MM.1S (cell line): ENCODE results near the gene NPR3.

ENCODE experiments used
- DNase-seq: peaks from one replicate; pipeline ENCODE4 v3.0.0-alpha.2; 2015
- H2AFZ ChIP-seq: fragments of 300-600 bp; sonication (generic); 2 replicates; pipeline ENCODE4 v1.6.0; 2016; ENCODE audit warnings: antibody characterized with exemption, low read length
- H3F3A ChIP-seq: fragments of 300-600 bp; sonication (generic); 2 replicates; pipeline ENCODE4 v1.6.1; 2016; ENCODE audit warnings: mild to moderate bottlenecking, antibody characterized with exemption, low read length, moderate library complexity, mixed read lengths; ENCODE audit not compliant: insufficient read depth
- H3K27ac ChIP-seq: fragments of 300-600 bp; sonication (generic); 2 replicates; pipeline ENCODE4 v1.5.1; 2016; ENCODE audit warnings: mild to moderate bottlenecking, low read length
- H3K27me3 ChIP-seq: fragments of 300-600 bp; sonication (generic); replicated peaks from 2 replicates; pipeline ENCODE4 v1.6.0; 2016; ENCODE audit warnings: low read length; ENCODE audit not compliant: insufficient read depth
- H3K36me3 ChIP-seq: fragments of 300-600 bp; sonication (generic); replicated peaks from 2 replicates; pipeline ENCODE4 v1.6.1; 2016; ENCODE audit warnings: mild to moderate bottlenecking, low read length, mixed read lengths; ENCODE audit not compliant: insufficient read depth
- H3K4me1 ChIP-seq: fragments of 300-600 bp; sonication (generic); 2 replicates; pipeline ENCODE4 v1.6.1; 2016; ENCODE audit warnings: low read length, mixed read lengths
- H3K4me2 ChIP-seq: fragments of 300-600 bp; sonication (generic); 2 replicates; pipeline ENCODE4 v1.6.0; 2016; ENCODE audit warnings: low read depth, low read length
- H3K4me3 ChIP-seq: fragments of 300-600 bp; sonication (generic); 2 replicates; pipeline ENCODE4 v1.5.1; 2016; ENCODE audit warnings: low read length, mixed read lengths
- H3K79me2 ChIP-seq: fragments of 300-600 bp; sonication (generic); 2 replicates; pipeline ENCODE4 v1.6.1; 2016; ENCODE audit warnings: mixed run types, low read length, mixed read lengths
- H3K9ac ChIP-seq: fragments of 300-600 bp; sonication (generic); 2 replicates; pipeline ENCODE4 v1.6.1; 2016; ENCODE audit warnings: low read length, mixed read lengths
- H3K9me2 ChIP-seq: fragments of 300-600 bp; sonication (generic); replicated peaks from 2 replicates; pipeline ENCODE4 v1.6.1; 2016; ENCODE audit warnings: mild to moderate bottlenecking, low read length, mixed read lengths; ENCODE audit not compliant: insufficient read depth
- H3K9me3 ChIP-seq: fragments of 300-600 bp; sonication (generic); replicated peaks from 2 replicates; pipeline ENCODE4 v1.6.1; 2016; ENCODE audit warnings: mild to moderate bottlenecking, low read length, mixed read lengths; ENCODE audit not compliant: insufficient read depth
- H4K20me1 ChIP-seq: fragments of 300-600 bp; sonication (generic); 2 replicates; pipeline ENCODE4 v1.6.1; 2016; ENCODE audit warnings: mild to moderate bottlenecking, low read length, moderate library complexity, mixed read lengths; ENCODE audit not compliant: insufficient read depth
- EZH2 ChIP-seq: fragments of 300-600 bp; sonication (generic); optimal IDR thresholded peaks from 2 replicates; pipeline ENCODE3; 2017; ENCODE audit warnings: low read depth, mild to moderate bottlenecking, antibody characterized with exemption, low read length, mixed read lengths
- EZH2phosphoT487 ChIP-seq: fragments of 300-600 bp; sonication (generic); IDR thresholded peaks from 2 replicates; pipeline ENCODE4 v1.6.1; 2018; ENCODE audit warnings: antibody characterized with exemption, low read length
- TF ChIP-seq, protein P1 (sequence below): fragments of 300-600 bp; sonication (generic); IDR thresholded peaks from 2 replicates; pipeline ENCODE4 v1.5.1; 2016; ENCODE audit warnings: antibody characterized with exemption, low read length, mixed read lengths

Gene NPR3

DNA sequence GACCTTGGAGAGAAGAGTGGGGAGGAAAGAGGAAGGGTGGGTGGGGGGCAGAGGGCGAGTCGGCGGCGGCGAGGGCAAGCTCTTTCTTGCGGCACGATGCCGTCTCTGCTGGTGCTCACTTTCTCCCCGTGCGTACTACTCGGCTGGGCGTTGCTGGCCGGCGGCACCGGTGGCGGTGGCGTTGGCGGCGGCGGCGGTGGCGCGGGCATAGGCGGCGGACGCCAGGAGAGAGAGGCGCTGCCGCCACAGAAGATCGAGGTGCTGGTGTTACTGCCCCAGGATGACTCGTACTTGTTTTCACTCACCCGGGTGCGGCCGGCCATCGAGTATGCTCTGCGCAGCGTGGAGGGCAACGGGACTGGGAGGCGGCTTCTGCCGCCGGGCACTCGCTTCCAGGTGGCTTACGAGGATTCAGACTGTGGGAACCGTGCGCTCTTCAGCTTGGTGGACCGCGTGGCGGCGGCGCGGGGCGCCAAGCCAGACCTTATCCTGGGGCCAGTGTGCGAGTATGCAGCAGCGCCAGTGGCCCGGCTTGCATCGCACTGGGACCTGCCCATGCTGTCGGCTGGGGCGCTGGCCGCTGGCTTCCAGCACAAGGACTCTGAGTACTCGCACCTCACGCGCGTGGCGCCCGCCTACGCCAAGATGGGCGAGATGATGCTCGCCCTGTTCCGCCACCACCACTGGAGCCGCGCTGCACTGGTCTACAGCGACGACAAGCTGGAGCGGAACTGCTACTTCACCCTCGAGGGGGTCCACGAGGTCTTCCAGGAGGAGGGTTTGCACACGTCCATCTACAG lies 760 bp downstream of the NPR3 start:
- Histone ChIP-seq H3K4me1 (no peaks in the 10 kb centered on the region), H4K20me1 (no peaks in the 10 kb centered on the region), H3K36me3 (no peaks in the 10 kb centered on the region), H3K9me3 (no peaks in the 10 kb centered on the region), H3F3A (no peaks in the 10 kb centered on the region), H3K4me2 (no peak overlapping the region), H3K4me3 (no peak overlapping the region), H3K9me2 (no peaks in the 10 kb centered on the region), H3K27ac (no peak overlapping the region), H3K79me2 (no peaks in the 10 kb centered on the region), H3K9ac (no peak overlapping the region), H3K27me3 (no peaks in the 10 kb centered on the region; the same call in 1 of the 2 replicates), H2AFZ (no peak overlapping the region)
- no peak for DNase-seq
- TF ChIP-seq EZH2phosphoT487 (no peak), EZH2 (no peak)

DNA sequence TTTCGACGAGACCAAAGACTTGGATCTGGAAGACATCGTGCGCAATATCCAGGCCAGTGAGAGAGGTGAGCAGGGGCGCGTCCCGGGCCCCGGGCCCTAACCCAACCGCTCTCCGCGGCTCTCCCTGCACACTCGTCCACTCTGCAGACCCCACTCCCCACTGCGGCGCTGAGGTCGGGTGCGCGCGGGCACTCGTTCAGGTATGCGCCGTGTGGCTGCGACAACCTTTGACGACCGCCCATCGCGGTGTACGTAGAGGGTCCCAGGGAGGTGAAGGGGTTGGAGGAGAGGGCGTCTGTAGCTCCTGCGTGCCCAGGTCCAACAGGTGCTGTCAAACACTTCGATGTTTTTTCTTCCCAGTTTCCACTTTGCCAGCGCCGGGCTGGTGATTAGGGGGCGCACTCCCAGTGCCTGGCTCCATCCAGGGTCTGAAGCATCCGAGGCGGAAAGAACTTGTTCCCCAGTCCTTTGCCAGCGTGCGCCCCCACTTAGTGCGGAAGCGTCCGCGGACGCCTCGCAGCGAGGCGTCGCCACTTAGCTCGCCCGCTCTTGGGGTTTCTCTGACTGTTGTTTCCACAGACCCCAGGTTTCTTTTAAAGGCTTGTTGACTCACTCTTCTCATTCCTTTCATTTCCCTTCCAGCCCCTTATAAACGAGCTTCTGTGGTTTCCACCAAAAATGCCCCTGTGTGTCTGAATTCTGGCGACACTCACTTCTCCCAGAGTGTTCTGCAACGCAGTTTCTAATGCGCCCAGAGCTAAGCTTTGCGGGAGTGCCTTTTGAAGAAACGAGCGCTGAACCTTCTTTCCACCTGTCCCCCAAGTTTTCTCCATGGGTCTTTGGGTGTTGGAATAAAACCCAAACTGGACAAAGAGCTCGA lies 1.6 kb downstream of the NPR3 start:
- no peaks in the 10 kb centered on the region; the same call in 1 of the 2 replicates for H3K27me3 ChIP-seq
- H3K9me3 ChIP-seq, result no peaks in the 10 kb centered on the region
- H3K4me3 ChIP-seq, result no peak overlapping the region
- H4K20me1 ChIP-seq, result no peaks in the 10 kb centered on the region
- TF ChIP-seq, protein P1, sequence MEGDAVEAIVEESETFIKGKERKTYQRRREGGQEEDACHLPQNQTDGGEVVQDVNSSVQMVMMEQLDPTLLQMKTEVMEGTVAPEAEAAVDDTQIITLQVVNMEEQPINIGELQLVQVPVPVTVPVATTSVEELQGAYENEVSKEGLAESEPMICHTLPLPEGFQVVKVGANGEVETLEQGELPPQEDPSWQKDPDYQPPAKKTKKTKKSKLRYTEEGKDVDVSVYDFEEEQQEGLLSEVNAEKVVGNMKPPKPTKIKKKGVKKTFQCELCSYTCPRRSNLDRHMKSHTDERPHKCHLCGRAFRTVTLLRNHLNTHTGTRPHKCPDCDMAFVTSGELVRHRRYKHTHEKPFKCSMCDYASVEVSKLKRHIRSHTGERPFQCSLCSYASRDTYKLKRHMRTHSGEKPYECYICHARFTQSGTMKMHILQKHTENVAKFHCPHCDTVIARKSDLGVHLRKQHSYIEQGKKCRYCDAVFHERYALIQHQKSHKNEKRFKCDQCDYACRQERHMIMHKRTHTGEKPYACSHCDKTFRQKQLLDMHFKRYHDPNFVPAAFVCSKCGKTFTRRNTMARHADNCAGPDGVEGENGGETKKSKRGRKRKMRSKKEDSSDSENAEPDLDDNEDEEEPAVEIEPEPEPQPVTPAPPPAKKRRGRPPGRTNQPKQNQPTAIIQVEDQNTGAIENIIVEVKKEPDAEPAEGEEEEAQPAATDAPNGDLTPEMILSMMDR, result no peak
- TF ChIP-seq EZH2, result no peak
- TF ChIP-seq EZH2phosphoT487, result no peak
- H3F3A ChIP-seq, result no peaks in the 10 kb centered on the region
- H3K27ac ChIP-seq, result no peak overlapping the region
- H3K9ac ChIP-seq, result no peak overlapping the region
- no peak overlapping the region for H3K4me2 ChIP-seq
- H3K79me2 ChIP-seq, result no peaks in the 10 kb centered on the region
- H3K36me3 ChIP-seq, result no peaks in the 10 kb centered on the region
- DNase-seq, result no peak
- no peak overlapping the region for H2AFZ ChIP-seq
- H3K9me2 ChIP-seq, result no peaks in the 10 kb centered on the region
- no peaks in the 10 kb centered on the region for H3K4me1 ChIP-seq

DNA sequence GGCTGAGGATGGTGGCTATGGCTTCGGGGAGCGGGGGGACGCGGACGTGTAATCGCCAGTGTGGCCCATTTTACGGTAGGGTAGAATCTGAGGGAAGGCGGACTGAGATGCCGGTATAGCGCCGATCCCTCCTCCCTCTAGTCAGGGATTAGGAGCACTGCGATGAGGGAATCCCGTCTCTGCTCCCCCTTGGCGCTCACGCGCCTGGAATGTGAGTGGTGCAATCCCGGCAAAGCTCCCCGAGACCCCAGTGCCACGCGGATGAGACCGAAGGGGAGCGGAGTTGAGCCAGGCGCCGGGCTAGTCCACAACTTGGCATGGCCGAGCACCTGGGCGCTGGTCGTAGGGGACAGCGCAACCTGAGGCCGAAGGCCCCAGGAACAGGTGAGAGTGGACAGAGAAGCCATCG lies 2.2 kb downstream of the NPR3 start:
- Histone ChIP-seq H3K79me2 (no peaks in the 10 kb centered on the region), H3K36me3 (no peaks in the 10 kb centered on the region), H3K4me2 (no peak overlapping the region), H3K4me1 (no peaks in the 10 kb centered on the region), H3K9ac (no peak overlapping the region), H3F3A (no peaks in the 10 kb centered on the region), H3K27me3 (no peaks in the 10 kb centered on the region; the same call in 1 of the 2 replicates), H2AFZ (no peak overlapping the region), H3K4me3 (no peak overlapping the region), H3K9me3 (no peaks in the 10 kb centered on the region), H3K27ac (no peak overlapping the region), H4K20me1 (no peaks in the 10 kb centered on the region), H3K9me2 (no peaks in the 10 kb centered on the region)
- TF ChIP-seq, protein P1, result no peak
- TF ChIP-seq EZH2 (no peak), EZH2phosphoT487 (no peak)
- DNase-seq, result no peak
